GM12878 (cell line): ENCODE data around the gene PBRM1. TPM values are rescaled to one million over a fixed set of nuclear protein-coding genes. Genes with fewer than 3 reads are reported as not detected.

Experiments
- ATAC-seq: fragments of 200-7000 bp; cut with Tn5 transposase; 3 replicates; pipeline ENCODE4 v1.9.1; 2020; ENCODE audit warnings: mild to moderate bottlenecking, moderate library complexity
- BruUV-seq: library from RNA; stranded (reverse); fragments of 400-500 nt; replicated peaks from 2 replicates; lab custom pipeline; 2021; lab: Mats Ljungman, UMichigan
- CTCF ChIA-PET: fragments of 300-600 bp; sonication (Branson Sonifier 250); formaldehyde crosslinking; extraction: SDS; loops from one replicate; lab custom pipeline; 2021; ENCODE audit warnings: inconsistent platforms; lab: Yijun Ruan, JAX
- POLR2A ChIA-PET: fragments of 350-600 bp; formaldehyde crosslinking; extraction: SDS; loops from one replicate; lab custom pipeline; 2021; ENCODE audit warnings: inconsistent platforms; lab: Charles Lee
- RAD21 ChIA-PET: fragments of 300-600 bp; sonication (Branson Sonifier 250); formaldehyde crosslinking; loops from one replicate; lab custom pipeline; 2023; ENCODE audit warnings: antibody characterized with exemption; ENCODE audit not compliant: unreplicated experiment; lab: Charles Lee
- SMC1A ChIA-PET: fragments of 300-600 bp; sonication (Branson Sonifier 250); formaldehyde crosslinking; loops from one replicate; lab custom pipeline; 2023; ENCODE audit not compliant: unreplicated experiment, uncharacterized antibody; lab: Charles Lee
- DNase-seq: peaks from one replicate; pipeline ENCODE4 v3.0.0-alpha.2; 2011; ENCODE audit warnings: low read depth, low spot score
- FAIRE-seq: peaks from 3 replicates; lab custom pipeline; 2011; peaks lifted over from hg19 to GRCh38; lab: Jason Lieb, UNC
- H2AFZ ChIP-seq: 2 replicates; pipeline ENCODE4 v1.6.0; 2011; ENCODE audit warnings: low read depth, low read length, control low read depth; ENCODE audit not compliant: control insufficient read depth
- H3K27ac ChIP-seq: 2 replicates; pipeline ENCODE4 v1.5.1; 2011; ENCODE audit warnings: control low read depth; ENCODE audit not compliant: control insufficient read depth, insufficient read depth
- H3K27me3 ChIP-seq, 2 experiments: replicated peaks in 1 of 2; 2 replicates each; pipeline versions ENCODE4 v1.6.0 to v1.6.1; 2011; ENCODE audit warnings: low read length in 1 of 2; ENCODE audit not compliant: control insufficient read depth in 2 of 2, insufficient read depth in 2 of 2
- H3K36me3 ChIP-seq, 2 experiments: 2 replicates each; pipeline ENCODE4 v1.5.1; 2011; ENCODE audit warnings: low read length in 1 of 2; ENCODE audit not compliant: control insufficient read depth in 2 of 2, insufficient read depth in 2 of 2
- H3K4me1 ChIP-seq: 2 replicates; pipeline ENCODE4 v1.6.1; 2011; ENCODE audit warnings: mild to moderate bottlenecking, low read length, moderate library complexity, mixed read lengths; ENCODE audit not compliant: control insufficient read depth, insufficient read depth
- H3K4me2 ChIP-seq: 2 replicates; pipeline ENCODE4 v1.6.0; 2011; ENCODE audit warnings: control low read depth; ENCODE audit not compliant: control insufficient read depth, insufficient read depth
- H3K4me3 ChIP-seq: fragments of 200-600 bp; sonication (generic); 2 replicates; pipeline ENCODE4 v1.5.1; 2016
- H3K79me2 ChIP-seq: 2 replicates; pipeline ENCODE4 v1.6.0; 2011; ENCODE audit warnings: low read length; ENCODE audit not compliant: control insufficient read depth, insufficient read depth
- H3K9ac ChIP-seq: 2 replicates; pipeline ENCODE4 v1.8.0; 2011; ENCODE audit warnings: low read length, control low read depth, mixed read lengths; ENCODE audit not compliant: control insufficient read depth, insufficient read depth
- H3K9me3 ChIP-seq: replicated peaks from 3 replicates; pipeline ENCODE4 v1.5.1; 2011; ENCODE audit warnings: mild to moderate bottlenecking, low read length; ENCODE audit not compliant: control insufficient read depth, insufficient read depth
- H4K20me1 ChIP-seq: 2 replicates; pipeline ENCODE4 v1.6.0; 2011; ENCODE audit not compliant: control insufficient read depth, insufficient read depth
- ASH2L ChIP-seq: fragments of 300-600, 200-600 bp; sonication (generic); IDR thresholded peaks from 2 replicates; pipeline ENCODE4 v1.6.1; 2017; ENCODE audit warnings: low read depth, mild to moderate bottlenecking, borderline replicate concordance
- BMI1 ChIP-seq: fragments of 450-650 bp; IDR thresholded peaks from 2 replicates; pipeline ENCODE4 v1.6.1; 2016; ENCODE audit warnings: mild to moderate bottlenecking, moderate library complexity, borderline replicate concordance
- BRCA1 ChIP-seq: IDR thresholded peaks from 2 replicates; pipeline ENCODE4 v1.6.1; 2011; ENCODE audit warnings: low read depth, low read length, improper control_type of control experiment
- CUX1 ChIP-seq: IDR thresholded peaks from 2 replicates; pipeline ENCODE4 v1.6.1; 2012; ENCODE audit warnings: improper control_type of control experiment, low read depth, low read length; ENCODE audit not compliant: insufficient replicate concordance
- HDAC2 ChIP-seq: fragments of 200-600 bp; sonication (generic); IDR thresholded peaks from 2 replicates; pipeline ENCODE4 v1.6.1; 2017
- TCF7 ChIP-seq: IDR thresholded peaks from 2 replicates; pipeline ENCODE4 v1.6.1; 2014; ENCODE audit warnings: antibody characterized with exemption, borderline replicate concordance
- YBX1 ChIP-seq: fragments of 450-650 bp; IDR thresholded peaks from 2 replicates; pipeline ENCODE4 v1.6.1; 2016; ENCODE audit warnings: antibody characterized with exemption
- WGBS: methylation state at CpG from one replicate; pipeline ENCODE4 v1.1.6; 2016; ENCODE audit warnings: low lambda C conversion rate; ENCODE audit not compliant: insufficient replicate concordance, insufficient coverage; ENCODE audit errors: missing lambda C conversion rate; 5-methylcytosine and 5-hydroxymethylcytosine counted together
- in situ Hi-C: fragments of 300-500 bp; cut with MboI; formaldehyde crosslinking; loops from 9 replicates; pipeline ENCODE4 v1.14.3; 2018; ENCODE audit warnings: mixed read lengths
- intact Hi-C: fragments of 100-400 bp; cut with micrococcal nuclease; formaldehyde crosslinking; loops from one replicate; pipeline ENCODE4 v1.14.2; 2022; ENCODE audit not compliant: unreplicated experiment
- polyA plus RNA-seq, 11 experiments: library from polyadenylated mRNA; depleted of rRNA in 4 of 11; unstranded in 6 of 11; stranded (reverse) in 5 of 11; fragments of >200 nt; fragmentation: Nextera tagmentation in 4 of 11; fragmentation: Illumina TruSeq in 1 of 11; extraction: Ambion mirVana in 4 of 11; extraction: Trizol in 1 of 11; gene quantifications; 1 replicate in 1 of 11; 2 replicates in 10 of 11; pipeline versions ENCODE4 v1.2.1 to v1.2.3, GENCODE V29; 2011 to 2016; ENCODE audit warnings: inconsistent platforms in 2 of 11, missing spikeins in 2 of 11, low read depth in 1 of 11
- total RNA-seq, 4 experiments: library from RNA; depleted of rRNA in 3 of 4; stranded (reverse); fragments of >200 nt in 3 of 4; fragmentation: Illumina TruSeq in 1 of 4; extraction: Trizol in 1 of 4; gene quantifications; 2 replicates each; pipeline versions ENCODE4 v1.2.1 to v1.2.3, GENCODE V29; 2013 to 2021

Gene PBRM1
- total and polyA plus RNA-seq, 10 of the 15 experiments (the other 5 are each of a cell fraction or from before 2014, with no cell fraction given): 8.9 to 88.9 (median 39.3) TPM

DNA sequence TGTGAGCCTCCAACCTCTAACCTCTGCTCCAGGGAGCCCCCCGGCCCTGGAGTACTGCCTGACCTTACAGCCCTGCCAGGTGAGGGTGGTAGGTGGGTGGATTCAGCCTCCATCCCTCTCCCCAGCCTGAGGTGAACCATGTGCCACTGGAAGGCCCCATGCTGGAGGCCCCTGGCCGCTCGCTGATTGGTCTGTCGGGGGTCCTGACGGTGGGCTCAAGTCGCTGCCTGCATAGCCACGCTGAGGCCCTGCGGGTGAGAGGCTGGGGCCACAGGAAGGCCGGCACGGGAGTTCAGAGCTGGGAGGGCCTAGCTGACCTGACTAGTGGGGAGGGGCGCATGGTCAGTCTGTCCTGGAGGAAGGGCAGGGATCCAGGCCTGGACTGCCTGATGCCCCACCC is 171.1 kb downstream of the PBRM1 start:
- ChIA-PET CTCF (no interaction called here), RAD21 (no interaction called here), POLR2A (no interaction called here), SMC1A (no interaction called here)
- H3K79me2 ChIP-seq: no peaks in the 10 kb centered on the region
- no peaks in the 10 kb centered on the region for H4K20me1 ChIP-seq
- no peak overlapping the region for H2AFZ ChIP-seq
- intact Hi-C loops (no loop called here), in situ Hi-C loops (no loop called here)
- H3K4me2 ChIP-seq: no peak overlapping the region
- 27% methylated on average over 11 of the region's 11 CpGs for WGBS
- no peak overlapping the region for H3K27ac ChIP-seq
- no peaks in the 10 kb centered on the region for H3K4me1 ChIP-seq
- no peak overlapping the region for H3K4me3 ChIP-seq
- H3K27me3 ChIP-seq: no peaks in the 10 kb centered on the region; a peak in 2 of 4 replicates
- no peak overlapping the region for H3K9ac ChIP-seq
- no peaks in the 10 kb centered on the region for H3K36me3 ChIP-seq
- no peak for DNase-seq
- no TSS peak for BruUV-seq
- ATAC-seq: no peak
- H3K9me3 ChIP-seq: no peaks in the 10 kb centered on the region
- no peak for TF ChIP-seq HDAC2
- TF ChIP-seq ASH2L: no peak
- TF ChIP-seq CUX1: no peak
- no peak for TF ChIP-seq BMI1
- TF ChIP-seq YBX1: no peak
- TF ChIP-seq TCF7: no peak
- no peak for TF ChIP-seq BRCA1
- FAIRE-seq: no peak
